Esophagus squamous epithelium (tissue), 5 donors: ENCODE measurements around the gene HM13. TPM values are rescaled to one million over a fixed set of nuclear protein-coding genes. Genes with fewer than 3 reads are reported as not detected.
"Not testable (repeated sequence)": the region's sequence is repeated elsewhere in the genome, so short reads cannot be mapped to it uniquely, and the experiment has no call there.

Source experiments
- DNase-seq: peaks from one replicate; lab custom pipeline; 2025; lab: John Stamatoyannopoulos, UW
- H3K27ac ChIP-seq, 4 donors: fragments of 200-600 bp; sonication (generic); one replicate each; pipeline ENCODE4 v1.5.1; 2016 to 2019; ENCODE audit warnings: mild to moderate bottlenecking in 1 of 4
- H3K27me3 ChIP-seq, 4 donors: fragments of 200-600 bp; sonication (generic); 1 replicate in 3 of 4; 2 replicates in 1 of 4; pipeline versions ENCODE4 v1.5.1 to v1.6.0; 2017 to 2021; ENCODE audit warnings: antibody characterized with exemption in 1 of 4
- H3K36me3 ChIP-seq, 3 donors: fragments of 200-600 bp; sonication (generic); one replicate each; pipeline ENCODE4 v1.5.1; 2016 to 2019
- H3K4me1 ChIP-seq, 3 donors: fragments of 200-600 bp; sonication (generic); one replicate each; pipeline ENCODE4 v1.5.1; 2017 to 2019
- H3K4me3 ChIP-seq, 4 donors: fragments of 200-600 bp; sonication (generic); 1 replicate in 3 of 4; 2 replicates in 1 of 4; pipeline ENCODE4 v1.5.1; 2016 to 2019; ENCODE audit warnings: mild to moderate bottlenecking in 2 of 4, moderate library complexity in 1 of 4
- H3K9me3 ChIP-seq, 3 donors: fragments of 200-600 bp; sonication (generic); one replicate each; pipeline ENCODE4 v1.5.1; 2016 to 2019
- CTCF ChIP-seq, 6 experiments: fragments of 450-650 bp in 4 of 6; fragments of 200-600 bp in 2 of 6; sonication (generic) in 2 of 6; IDR thresholded peaks; one replicate each; pipeline ENCODE4 v1.5.1; 2016 to 2019; ENCODE audit warnings: antibody characterized with exemption in 6 of 6, mild to moderate bottlenecking in 4 of 6, moderate library complexity in 4 of 6
- POLR2A ChIP-seq, 4 donors: fragments of 450-650 bp; IDR thresholded peaks; one replicate each; pipeline ENCODE4 v1.6.1; 2017; ENCODE audit warnings: antibody characterized with exemption in 4 of 4, mild to moderate bottlenecking in 4 of 4, moderate library complexity in 3 of 4
- WGBS, 2 donors: methylation state at CpG; one replicate each; pipeline ENCODE4 v1.1.5; 2018; 5-methylcytosine and 5-hydroxymethylcytosine counted together
- intact Hi-C: fragments of 100-400 bp; cut with DNase I; formaldehyde crosslinking; loops from one replicate; pipeline ENCODE4 v1.15.0; 2022
- total RNA-seq, 4 donors: library from RNA; depleted of rRNA; stranded (reverse); fragments of >200 nt; gene quantifications; one replicate each; pipeline ENCODE4 v1.1.0, GENCODE V29; 2016
- donor health status: DM: yes; HTN: yes; CAD: no.

Gene HM13
- total RNA-seq, 4 donors from 2014 or later, result 76.3 to 162 (median 108) TPM

GRCh38 chr20:31594002-31594557, 79.8 kb downstream of the HM13 start:
- H3K4me1 ChIP-seq, result peaks cover 7 to 76% (median 37%) of the 10 kb centered on the region in 3 donors
- DNase-seq, result no peak
- H3K4me3 ChIP-seq, result no peak overlapping the region
- intact Hi-C loops, result no loop called here
- H3K27me3 ChIP-seq, result no peaks in the 10 kb centered on the region
- no peaks in the 10 kb centered on the region for H3K36me3 ChIP-seq
- H3K9me3 ChIP-seq, result no peaks in the 10 kb centered on the region
- H3K27ac ChIP-seq, result peak overlapping the region; percentile 89 to 94 (median 91)
- no peak for TF ChIP-seq CTCF (IDR thresholded peaks at IDR 0.05)
- TF ChIP-seq POLR2A (IDR thresholded peaks at IDR 0.05), result no peak
- 63 to 78% methylated on average over 2 to 11 of the region's 13 CpGs for WGBS, 2 donors

GRCh38 chr20:31594558-31595379, 80.5 kb downstream of the HM13 start:
- Histone ChIP-seq H3K27me3 (no peaks in the 10 kb centered on the region), H3K4me3 (no peak overlapping the region), H3K9me3 (no peaks in the 10 kb centered on the region), H3K27ac (peak overlapping the region; percentile 89 to 94 (median 91)), H3K36me3 (no peaks in the 10 kb centered on the region), H3K4me1 (peaks cover 7 to 70% (median 33%) of the 10 kb centered on the region in 3 donors)
- no peak for DNase-seq
- no peak for TF ChIP-seq CTCF (IDR thresholded peaks at IDR 0.05)
- no peak for TF ChIP-seq POLR2A (IDR thresholded peaks at IDR 0.05)
- intact Hi-C loops, result no loop called here
- 75 to 89% methylated on average over 6 to 8 of the region's 11 CpGs for WGBS, 2 donors

- Histone ChIP-seq H3K4me1 (peaks cover 7 to 65% (median 33%) of the 10 kb centered on the region in 3 donors), H3K27me3 (no peaks in the 10 kb centered on the region), H3K9me3 (no peaks in the 10 kb centered on the region), H3K4me3 (no peak overlapping the region), H3K36me3 (no peaks in the 10 kb centered on the region), H3K27ac (peak overlapping the region; percentile 89 to 94 (median 91))
- WGBS, 2 donors, result 50 to 70% methylated on average over 2 to 3 of the region's 3 CpGs
- TF ChIP-seq CTCF (IDR thresholded peaks at IDR 0.05) (no peak), POLR2A (IDR thresholded peaks at IDR 0.05) (no peak)
- no peak for DNase-seq
- intact Hi-C loops, result no loop called here
Measured at GRCh38 chr20:31595380-31595653, 81.1 kb downstream of the HM13 start.

DNA sequence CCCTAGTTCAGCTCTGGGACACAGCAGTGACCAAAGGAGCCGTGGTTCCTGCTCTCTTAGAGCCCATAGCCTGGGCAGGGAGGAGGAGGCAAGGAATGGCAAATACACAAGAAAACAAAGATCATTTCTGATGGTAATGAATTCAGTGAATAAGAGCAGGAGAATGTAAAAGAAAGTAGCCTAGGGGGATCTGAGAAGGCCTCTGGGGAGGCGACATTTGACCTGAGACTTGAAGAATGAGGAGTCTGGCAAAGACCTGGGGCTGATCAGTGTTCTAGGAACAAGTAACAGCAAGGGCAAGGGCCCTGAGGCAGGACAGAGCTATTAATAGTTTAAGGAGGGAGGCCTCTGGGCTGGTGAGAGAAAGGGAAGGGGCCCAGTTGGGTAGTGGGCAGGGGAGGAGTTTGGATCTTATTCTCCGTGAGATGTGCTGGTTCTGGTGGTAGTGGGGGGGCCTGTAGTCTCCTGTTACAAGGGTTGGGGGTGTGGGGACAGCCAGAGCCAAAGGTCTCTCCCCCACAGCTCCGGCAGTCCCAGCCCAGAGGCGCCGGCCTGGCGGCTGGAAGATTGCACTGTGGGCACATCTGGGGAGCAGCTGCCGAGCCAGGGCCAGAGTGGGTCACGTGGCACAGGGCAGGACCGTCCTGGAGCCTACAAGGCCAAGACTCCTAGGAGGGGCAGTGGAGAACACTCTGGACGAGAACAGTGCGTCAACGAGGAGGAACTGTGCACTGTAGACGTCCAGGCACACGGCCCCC, 81.6 kb downstream of the HM13 start:
- no peaks in the 10 kb centered on the region for H3K36me3 ChIP-seq
- no peaks in the 10 kb centered on the region for H3K9me3 ChIP-seq
- peak overlapping the region; percentile 89 to 94 (median 91) for H3K27ac ChIP-seq
- no peak for DNase-seq
- H3K4me1 ChIP-seq, result peaks cover 7 to 60% (median 33%) of the 10 kb centered on the region in 3 donors
- intact Hi-C loops, result no loop called here
- WGBS, 2 donors, result 29 to 30% methylated on average over 8 to 13 of the region's 15 CpGs
- H3K27me3 ChIP-seq, result no peaks in the 10 kb centered on the region
- H3K4me3 ChIP-seq, result no peak overlapping the region
- peak in 1 of 6 experiments; percentile 4 for TF ChIP-seq CTCF (IDR thresholded peaks at IDR 0.05)
- peak in 2 of 4 donors; percentile 17 to 30 for TF ChIP-seq POLR2A (IDR thresholded peaks at IDR 0.05)

- H3K4me3 ChIP-seq, intact Hi-C loops, H3K9me3 ChIP-seq, H3K27me3 ChIP-seq, H3K36me3 ChIP-seq, DNase-seq: not testable (repeated sequence)
- Histone ChIP-seq H3K27ac (peak overlapping the region; percentile 89 to 94 (median 91)), H3K4me1 (peaks cover 7 to 54% (median 33%) of the 10 kb centered on the region in 3 donors)
- WGBS, 2 donors, result 84 to 86% methylated on average over 4 of the region's 4 CpGs
Measured at GRCh38 chr20:31596412-31596715, 82.1 kb downstream of the HM13 start.
